ENCODE results near the gene TRABD2B.
A peak's percentile ranks its signal among the peaks of the same experiment; 100 is the strongest.

TRABD2B gene

DNA sequence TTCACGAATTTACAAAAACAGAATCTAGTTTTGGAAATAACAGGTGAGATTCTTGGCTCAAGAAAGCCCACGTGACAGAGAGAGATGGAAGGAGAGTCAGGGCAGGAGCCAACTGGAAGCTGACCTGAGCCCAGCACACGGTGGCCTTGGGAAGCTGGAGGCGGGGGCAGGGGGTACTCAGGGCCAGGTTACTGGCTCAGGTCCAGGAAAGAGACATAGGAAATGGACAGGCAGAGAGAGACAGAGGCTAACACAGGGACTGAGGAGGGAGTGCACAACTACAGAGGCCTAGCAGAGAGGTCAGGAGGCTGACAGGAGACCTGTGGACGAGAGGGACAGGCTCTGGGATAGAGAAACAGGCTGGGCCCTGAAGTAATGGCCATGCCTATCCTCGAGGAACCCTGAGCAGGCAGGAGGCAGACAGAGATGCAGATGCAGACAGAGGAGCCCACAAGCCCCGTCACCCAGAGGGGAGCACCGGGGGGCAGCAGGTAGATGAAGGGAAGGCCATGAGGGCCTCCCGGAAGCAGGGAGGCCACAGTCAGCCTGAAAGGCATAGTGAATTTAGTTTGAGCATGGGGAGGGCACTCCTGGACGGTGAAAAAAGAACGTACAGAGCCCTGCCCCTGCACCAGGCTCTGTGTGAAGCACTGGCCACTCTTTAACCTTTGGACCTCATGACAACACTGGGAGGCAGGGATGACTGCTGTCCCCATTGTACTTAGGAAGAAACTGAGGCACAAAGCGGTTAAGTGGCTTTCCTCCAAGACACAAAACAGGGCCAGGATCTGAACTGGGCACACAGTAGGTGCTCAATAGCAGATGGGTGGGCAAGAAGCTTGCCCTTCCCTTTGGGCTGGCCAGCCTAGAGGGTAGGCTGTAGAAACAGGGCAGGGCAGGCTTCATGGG is 230.1 kb downstream of the TRABD2B start:
- no peak for DNase-seq

DNA sequence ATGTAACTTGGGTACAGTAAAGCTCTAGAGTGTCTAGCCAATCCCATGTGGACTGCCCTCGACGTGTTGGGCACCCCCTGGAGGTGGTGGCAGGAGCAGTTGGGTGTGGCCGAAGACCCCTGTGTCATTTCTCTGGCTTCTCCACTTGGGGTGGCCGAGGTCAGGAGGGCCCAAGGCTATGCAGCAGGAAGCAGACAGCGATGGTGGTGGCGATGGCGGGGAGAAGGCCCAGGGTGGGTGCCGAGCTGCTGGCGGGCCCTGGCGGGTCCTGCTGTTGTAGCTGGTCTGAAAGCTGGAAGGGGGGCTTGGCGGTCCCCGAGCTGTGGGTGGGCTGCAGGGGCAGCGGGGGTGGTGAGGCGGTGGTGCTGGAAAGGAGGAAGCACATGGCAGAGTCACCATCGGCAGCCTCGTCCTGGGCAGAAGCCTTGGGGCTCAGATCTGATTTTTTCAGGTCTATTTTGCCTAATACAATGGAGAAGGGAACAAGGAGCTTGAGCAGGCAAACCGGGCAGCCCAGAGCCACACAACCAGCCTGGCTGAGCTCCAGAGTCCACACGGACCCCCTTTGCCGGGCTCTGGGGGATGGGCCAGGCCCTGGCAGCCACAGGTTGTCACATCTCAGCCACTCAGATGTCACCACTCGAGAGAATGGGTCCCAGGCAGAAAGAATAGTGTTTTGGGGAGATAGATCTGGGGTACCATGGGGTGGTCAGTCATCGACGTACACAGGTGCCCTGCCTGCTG is 231.3 kb downstream of the TRABD2B start:
- no peak for DNase-seq

DNA sequence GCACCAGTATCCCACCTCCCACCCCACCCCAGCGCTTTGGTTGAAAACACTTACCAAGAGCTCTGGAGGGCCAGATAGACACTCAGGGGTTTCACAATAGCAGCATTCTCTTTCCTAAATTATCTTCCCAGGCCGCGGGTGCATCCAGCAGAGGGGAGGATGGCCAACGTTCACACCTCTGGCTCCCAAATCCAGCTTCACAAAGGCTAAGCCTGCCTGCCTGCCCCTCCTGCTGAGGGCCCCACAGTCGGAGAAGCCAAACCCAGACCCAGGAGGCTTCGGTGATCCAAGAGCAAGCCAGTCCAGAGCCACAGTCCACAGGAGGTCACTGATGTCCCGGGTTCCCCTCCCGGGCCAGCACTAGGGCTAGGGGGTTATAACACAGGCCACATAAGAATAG is 231.9 kb downstream of the TRABD2B start:
- no peak for DNase-seq

- no peak for DNase-seq
Measured at GRCh38 chr1:47764461-47765046, 232.6 kb downstream of the TRABD2B start.

DNA sequence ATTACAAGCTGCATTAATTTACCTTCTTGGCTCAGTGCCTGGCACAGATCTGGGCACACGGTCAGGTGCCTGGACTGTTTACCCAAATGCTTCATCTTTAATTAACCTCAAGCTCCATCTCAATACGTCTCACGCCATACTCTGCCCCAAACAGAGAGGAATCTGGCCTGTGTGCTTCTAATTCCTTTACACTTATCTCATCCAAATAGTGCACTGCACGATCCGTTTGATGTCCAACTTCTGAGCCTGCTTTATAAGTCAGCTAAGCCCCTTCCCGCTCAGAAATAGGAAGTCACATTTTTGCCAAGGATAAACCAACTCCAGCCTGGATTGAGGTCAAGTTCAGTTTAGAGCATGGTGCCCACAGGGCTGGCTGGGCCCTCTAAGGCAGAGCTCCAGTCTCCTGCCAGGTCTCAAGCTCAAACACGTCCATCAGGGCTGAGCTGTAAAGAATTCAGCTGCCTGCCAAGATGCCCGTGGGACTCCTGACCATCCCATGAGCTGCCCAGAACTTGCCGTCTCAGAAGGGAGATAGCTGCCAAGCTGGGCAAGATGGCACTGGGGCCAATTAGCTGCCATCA is 233.5 kb downstream of the TRABD2B start:
- peak; percentile 19 for DNase-seq

GRCh38 chr1:47761974-47762373 is 235.2 kb downstream of the TRABD2B start:
- DNase-seq: no peak

DNA sequence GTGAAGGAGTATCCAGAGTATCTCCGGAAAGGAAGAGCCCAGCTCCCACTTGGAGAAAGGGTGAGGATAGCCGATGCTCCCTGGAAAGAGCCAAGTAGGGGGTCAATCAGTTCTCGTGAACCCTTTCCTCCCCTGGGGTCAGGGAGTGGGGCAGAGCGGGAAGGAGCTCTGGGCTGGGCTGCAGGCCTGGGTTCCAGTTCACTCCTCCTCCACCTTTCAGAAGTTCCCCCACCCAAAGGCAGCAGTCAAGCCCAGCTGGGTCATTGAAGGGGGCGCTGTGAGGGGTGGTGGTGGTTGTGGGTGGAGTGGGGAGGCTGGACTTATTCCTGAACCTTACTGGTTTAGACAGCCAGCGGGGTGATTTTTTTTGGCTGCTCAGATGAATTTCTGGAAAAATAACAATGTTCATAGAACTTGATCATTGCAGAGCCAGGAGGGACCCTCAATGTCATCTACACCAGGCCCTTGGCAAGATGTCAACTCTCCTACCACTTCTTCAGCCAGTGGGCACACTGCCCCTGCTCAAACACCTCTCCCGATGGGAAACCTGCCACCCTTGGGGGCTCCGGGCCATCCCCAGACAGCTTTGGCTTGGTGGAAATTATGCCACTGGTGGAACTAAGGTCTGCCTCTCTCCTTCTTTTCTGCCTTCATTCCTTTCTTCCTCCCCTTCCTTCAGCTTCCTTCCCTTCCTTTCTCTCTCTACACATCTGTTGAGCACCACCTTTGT is 235.8 kb downstream of the TRABD2B start:
- DNase-seq: no peak

- no peak for DNase-seq
Measured at GRCh38 chr1:47759936-47760629, 237.1 kb downstream of the TRABD2B start.

GRCh38 chr1:47759251-47759935 is 237.8 kb downstream of the TRABD2B start:
- no peak for DNase-seq

DNA sequence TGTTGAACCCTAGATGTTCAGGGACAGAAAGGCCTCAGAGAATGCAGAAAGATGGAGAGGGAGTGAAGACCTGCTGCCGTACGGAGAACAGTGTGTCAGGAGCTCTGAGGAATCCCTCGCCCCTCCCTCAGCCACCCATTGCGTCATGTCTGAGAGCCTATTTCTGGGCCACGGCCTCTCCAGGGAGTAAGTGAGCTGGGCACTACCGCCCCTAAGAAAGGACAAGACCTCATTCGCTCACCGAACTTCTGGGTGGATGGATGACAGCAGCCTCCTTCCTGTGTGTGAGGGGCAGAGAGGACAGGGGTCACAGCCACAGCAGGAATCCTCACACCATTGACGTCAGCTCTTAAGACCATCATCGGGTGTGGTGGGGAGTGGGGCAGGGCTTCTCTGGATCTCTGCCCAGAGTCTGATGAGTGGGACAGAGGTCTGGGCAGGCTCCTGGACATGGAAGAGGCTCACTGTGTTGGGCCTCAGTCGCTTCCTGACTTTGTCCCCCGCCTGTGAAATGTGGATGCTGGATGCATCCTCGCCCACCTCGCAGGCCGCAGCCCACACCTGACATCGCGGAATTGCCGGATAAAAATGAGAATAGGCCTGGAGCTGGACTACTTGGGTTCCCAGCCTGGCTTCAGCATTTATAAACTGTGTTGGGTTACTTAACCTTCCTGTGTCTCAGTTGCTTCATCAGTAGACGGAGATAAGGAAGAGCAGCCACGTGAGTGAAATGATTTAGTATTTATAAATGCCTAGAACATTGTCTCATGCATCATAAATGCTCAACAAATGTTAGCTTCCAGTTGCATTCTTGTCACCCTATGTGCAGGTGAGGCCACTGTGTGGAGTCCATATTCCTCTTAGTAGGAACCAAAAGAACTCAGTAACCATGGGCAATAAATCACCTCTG is 238.6 kb downstream of the TRABD2B start:
- DNase-seq: no peak

DNA sequence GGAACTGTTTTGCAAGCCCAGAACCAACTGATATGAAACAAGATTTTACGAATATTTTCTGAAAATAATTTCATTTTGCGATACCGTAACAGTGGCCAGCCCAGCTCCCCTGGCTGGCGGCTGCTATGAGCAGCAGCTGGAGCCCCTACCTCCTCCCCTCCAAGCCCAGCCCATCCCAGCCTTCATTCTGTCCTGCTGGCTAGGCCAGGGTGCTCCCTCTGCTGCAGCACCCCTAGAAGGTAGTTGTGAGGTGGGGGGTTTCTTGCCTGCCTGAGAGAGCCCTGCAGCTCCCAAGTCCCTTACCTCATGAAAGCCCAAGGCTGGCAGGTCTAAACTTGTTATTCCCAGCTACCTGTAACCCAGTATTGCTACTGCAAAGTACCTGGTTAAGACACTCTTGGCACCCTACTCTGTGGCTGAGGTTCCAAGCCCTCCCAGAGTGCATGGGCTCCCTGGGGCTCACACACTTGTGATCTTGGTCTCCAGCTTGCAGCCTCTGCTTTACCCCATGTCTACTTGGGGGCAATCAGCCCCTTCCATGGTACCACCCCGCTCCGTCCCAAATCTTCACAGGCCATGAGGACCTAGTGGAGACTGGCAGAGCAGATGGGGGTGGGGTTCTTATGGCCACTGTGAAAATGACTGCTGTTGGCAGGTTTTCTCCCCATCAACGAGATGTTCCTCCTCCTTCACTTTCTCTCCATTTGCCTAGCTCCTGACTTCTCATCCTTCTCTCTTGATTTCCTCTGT is 239.8 kb downstream of the TRABD2B start:
- DNase-seq: no peak

GRCh38 chr1:47756411-47756810 is 240.8 kb downstream of the TRABD2B start:
- DNase-seq: no peak

DNA sequence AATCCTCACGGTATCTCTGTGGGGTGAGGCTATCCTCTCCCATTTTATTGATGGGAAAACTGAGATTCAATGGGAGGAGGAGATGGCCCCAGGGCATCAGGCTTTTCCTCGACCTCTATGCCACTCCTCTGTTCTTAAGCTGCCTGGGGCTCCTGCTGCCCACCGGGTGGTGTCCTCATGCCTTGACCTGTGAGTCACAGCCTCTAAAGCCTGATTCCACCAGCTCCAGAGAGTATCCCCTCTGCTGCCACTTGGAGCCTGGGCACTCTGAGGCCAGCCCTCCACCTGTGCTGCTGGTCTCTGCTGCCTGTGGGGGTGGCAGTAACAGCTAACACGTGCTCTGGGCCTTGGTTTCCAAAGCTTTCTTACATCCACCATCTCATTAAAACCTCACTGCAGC is 241.2 kb downstream of the TRABD2B start:
- no peak for DNase-seq

DNA sequence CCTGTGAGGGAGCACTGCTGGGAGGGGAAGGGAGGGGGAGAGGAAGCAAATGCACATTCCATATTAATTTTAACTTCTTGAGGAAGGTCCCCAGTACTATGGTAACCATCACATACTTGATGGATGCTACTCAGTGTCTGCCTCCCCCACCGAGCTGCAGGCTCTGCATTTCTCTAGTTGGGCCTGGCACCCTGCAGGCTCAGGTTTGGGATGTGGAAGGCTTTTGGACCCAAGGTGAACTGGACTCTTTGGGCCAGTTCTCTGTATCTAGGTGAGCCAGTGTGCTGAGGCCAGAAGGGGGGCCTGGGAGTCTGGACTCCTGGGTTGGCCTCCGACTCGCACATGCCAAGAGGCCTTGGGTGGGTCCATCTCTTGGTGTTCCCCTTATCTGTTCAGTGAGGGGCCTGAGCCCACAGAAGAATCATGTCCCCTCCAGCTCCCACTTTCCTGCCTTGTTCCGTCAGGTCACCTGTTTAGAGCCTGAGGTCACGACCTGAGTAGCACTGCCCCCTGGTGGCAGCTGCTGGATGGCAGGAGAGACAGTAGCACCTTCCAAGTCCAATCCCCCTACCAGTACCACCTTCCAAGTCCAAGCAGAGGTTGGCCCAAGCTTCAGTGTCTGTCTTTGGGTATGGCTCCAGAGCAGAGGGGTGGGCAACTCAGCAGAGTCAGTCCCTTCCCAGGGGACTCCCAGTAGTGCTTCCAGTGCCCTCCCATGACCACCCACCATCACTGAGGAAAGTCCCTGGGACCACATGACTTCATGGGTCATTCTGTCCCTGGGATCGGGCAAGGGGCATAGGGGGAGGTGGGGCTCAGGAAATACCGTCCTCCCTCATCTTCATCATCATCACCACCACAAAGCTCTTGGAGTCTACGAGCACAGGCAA is 241.8 kb downstream of the TRABD2B start:
- DNase-seq: no peak

DNA sequence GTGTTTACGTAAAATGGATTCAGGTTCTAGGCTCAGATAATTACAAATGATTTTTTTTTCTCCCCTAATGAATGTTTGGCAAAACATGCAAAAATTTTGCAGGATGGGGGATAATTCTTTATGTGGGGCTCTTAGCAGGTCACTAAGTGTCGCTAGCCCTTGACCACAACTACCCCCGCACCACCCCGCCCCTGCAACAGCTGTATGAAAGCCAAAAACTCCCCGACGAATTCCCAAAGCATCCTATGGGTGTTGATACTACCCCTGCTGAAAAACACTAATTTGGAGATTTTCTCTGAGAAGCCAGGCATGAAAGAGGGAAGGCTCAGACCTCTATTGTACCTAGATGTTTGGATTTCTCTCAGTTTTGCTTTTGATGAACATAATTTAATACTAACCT is 243.0 kb downstream of the TRABD2B start:
- DNase-seq: no peak

DNA sequence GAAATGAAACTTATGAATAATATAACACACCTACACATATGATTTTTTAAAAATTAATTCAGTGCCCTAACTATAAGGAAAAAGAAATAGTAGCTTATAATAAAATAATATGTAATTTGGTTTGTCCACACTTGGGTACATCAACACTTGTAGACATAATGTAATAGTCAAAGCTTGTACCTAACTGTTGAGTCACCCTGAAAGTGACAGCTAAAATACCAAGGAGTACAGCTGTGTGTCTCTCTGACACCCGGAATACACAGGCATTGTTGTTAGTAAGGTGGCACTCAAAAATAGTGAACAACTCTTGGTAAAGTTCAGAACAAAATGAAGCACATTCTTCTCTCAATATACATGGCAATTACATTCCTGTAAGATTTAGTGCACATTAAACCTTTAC is 243.4 kb downstream of the TRABD2B start:
- no peak for DNase-seq

DNA sequence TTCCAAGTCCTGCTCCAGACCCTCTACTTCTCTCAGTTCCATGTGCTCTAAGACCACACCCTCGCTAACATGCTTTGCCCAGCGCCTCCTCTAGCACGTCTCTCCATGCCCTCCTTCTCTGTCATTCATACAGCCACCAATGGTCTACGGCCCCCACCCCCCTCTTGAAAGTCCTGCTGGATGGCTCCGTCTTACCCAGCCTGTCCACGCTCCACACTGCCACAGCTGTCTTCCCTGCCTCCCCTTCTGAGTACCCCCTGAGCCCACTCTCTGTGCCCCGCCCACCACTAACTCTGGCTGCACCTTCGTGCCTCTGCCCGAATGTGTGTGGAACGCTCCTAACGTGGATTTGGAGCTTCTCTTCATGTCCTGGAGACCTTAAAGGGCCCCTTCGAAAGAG is 244.6 kb downstream of the TRABD2B start:
- no peak for DNase-seq

- no peak for DNase-seq
Measured at GRCh38 chr1:47751996-47752451, 245.2 kb downstream of the TRABD2B start.
